Ishikawa (cell line): Measurements from ENCODE around the gene PSTPIP1.

Source experiments
- CEBPB ChIP-seq: IDR thresholded peaks from 2 replicates; pipeline ENCODE4 v1.6.1; 2012
- CREB1 ChIP-seq: IDR thresholded peaks from 2 replicates; pipeline ENCODE4 v1.6.1; 2012; ENCODE audit warnings: low read depth
- EGR1 ChIP-seq: IDR thresholded peaks from 2 replicates; pipeline ENCODE4 v1.6.1; 2012
- EP300 ChIP-seq: IDR thresholded peaks from 2 replicates; pipeline ENCODE4 v1.6.1; 2012; ENCODE audit warnings: borderline replicate concordance
- FOXM1 ChIP-seq: IDR thresholded peaks from 2 replicates; pipeline ENCODE4 v1.6.1; 2012; ENCODE audit warnings: low read depth, borderline replicate concordance
- MAX ChIP-seq: IDR thresholded peaks from 2 replicates; pipeline ENCODE4 v1.6.1; 2012
- RAD21 ChIP-seq: IDR thresholded peaks from 2 replicates; pipeline ENCODE4 v1.6.1; 2012; ENCODE audit warnings: low read depth
- REST ChIP-seq: IDR thresholded peaks from 2 replicates; pipeline ENCODE4 v1.6.1; 2012; ENCODE audit warnings: low read depth, mild to moderate bottlenecking
- TAF1 ChIP-seq: IDR thresholded peaks from 2 replicates; pipeline ENCODE4 v1.6.1; 2012; ENCODE audit warnings: low read depth, mild to moderate bottlenecking
- TCF12 ChIP-seq: IDR thresholded peaks from 2 replicates; pipeline ENCODE4 v1.6.1; 2012; ENCODE audit warnings: low read depth
- TEAD4 ChIP-seq: IDR thresholded peaks from 2 replicates; pipeline ENCODE4 v1.6.1; 2012
- YY1 ChIP-seq: IDR thresholded peaks from 2 replicates; pipeline ENCODE4 v1.6.1; 2012; ENCODE audit warnings: low read depth
- ZBTB7A ChIP-seq: IDR thresholded peaks from 2 replicates; pipeline ENCODE4 v1.6.1; 2012; ENCODE audit warnings: low read depth

- no peak for TF ChIP-seq EP300
- no peak for TF ChIP-seq EGR1
- TF ChIP-seq TCF12, result no peak
- TF ChIP-seq REST, result no peak
- TF ChIP-seq MAX, result no peak
- no peak for TF ChIP-seq FOXM1
- no peak for TF ChIP-seq ZBTB7A
- no peak for TF ChIP-seq CEBPB
- no peak for TF ChIP-seq TAF1
- TF ChIP-seq YY1, result no peak
- no peak for TF ChIP-seq TEAD4
- no peak for TF ChIP-seq CREB1
- TF ChIP-seq RAD21, result no peak
Measured at GRCh38 chr15:77060546-77060945, 65.6 kb downstream of the PSTPIP1 start.
